Breast epithelium (tissue), 4 donors: ENCODE measurements around the gene PRRC1. TPM values are rescaled to one million over a fixed set of nuclear protein-coding genes. Genes with fewer than 3 reads are reported as not detected.

Experiments used
- DNase-seq, 2 donors: peaks; one replicate each; pipeline ENCODE4 v3.0.0-alpha.2; 2019; ENCODE audit warnings: low spot score in 2 of 2
- H3K27ac ChIP-seq, 2 donors: fragments of 200-600 bp; sonication (generic) in 1 of 2; one replicate each; pipeline ENCODE4 v1.5.1; 2016 to 2019; ENCODE audit warnings: mild to moderate bottlenecking in 1 of 2
- H3K27me3 ChIP-seq, 2 donors: fragments of 200-600 bp; sonication (generic) in 1 of 2; one replicate each; pipeline versions ENCODE4 v1.5.1 to v1.6.0; 2017 to 2019; ENCODE audit warnings: control low read depth in 1 of 2, mild to moderate bottlenecking in 1 of 2
- H3K36me3 ChIP-seq: fragments of 200-600 bp; one replicate; pipeline ENCODE4 v1.5.1; 2019
- H3K4me1 ChIP-seq, 2 donors: fragments of 200-600 bp; sonication (generic); one replicate each; pipeline ENCODE4 v1.5.1; 2016 to 2019; ENCODE audit warnings: control low read depth in 1 of 2
- H3K4me3 ChIP-seq, 3 donors: fragments of 200-600 bp; sonication (generic); 1 replicate in 2 of 3; 2 replicates in 1 of 3; pipeline ENCODE4 v1.5.1; 2016 to 2019; ENCODE audit warnings: mild to moderate bottlenecking in 3 of 3, moderate library complexity in 2 of 3
- H3K9me3 ChIP-seq, 2 donors: fragments of 200-600 bp; sonication (generic) in 1 of 2; one replicate each; pipeline ENCODE4 v1.5.1; 2016 to 2019; ENCODE audit warnings: control low read depth in 1 of 2
- CTCF ChIP-seq, 3 donors: fragments of 450-650 bp; IDR thresholded peaks; one replicate each; pipeline ENCODE4 v1.5.1; 2016 to 2017; ENCODE audit warnings: antibody characterized with exemption in 3 of 3, mild to moderate bottlenecking in 3 of 3, moderate library complexity in 3 of 3
- POLR2A ChIP-seq: fragments of 450-650 bp; IDR thresholded peaks from one replicate; pipeline ENCODE4 v1.6.1; 2016; ENCODE audit warnings: antibody characterized with exemption, mild to moderate bottlenecking, moderate library complexity
- POLR2AphosphoS5 ChIP-seq, 3 donors: sonication (generic); formaldehyde crosslinking; IDR thresholded peaks; one replicate each; pipeline ENCODE4 v1.6.1; 2017; ENCODE audit warnings: antibody characterized with exemption in 3 of 3
- intact Hi-C: fragments of 100-400 bp; cut with DNase I; formaldehyde crosslinking; loops from one replicate; pipeline ENCODE4 v1.15.1; 2023; ENCODE audit warnings: low total_unique reads
- total RNA-seq, 3 donors: library from RNA; depleted of rRNA; stranded (reverse); fragments of >200 nt; gene quantifications; one replicate each; pipeline ENCODE4 v1.1.0, GENCODE V29; 2016

PRRC1 gene
- total RNA-seq, 3 donors from 2014 or later = 37.8 to 59.1 (median 53.7) TPM

- no peak for DNase-seq
- Histone ChIP-seq H3K9me3 (no peaks in the 10 kb centered on the region), H3K27me3 (no peaks in the 10 kb centered on the region), H3K4me3 (no peak overlapping the region), H3K27ac (no peak overlapping the region), H3K36me3 (no peaks in the 10 kb centered on the region), H3K4me1 (no peaks in the 10 kb centered on the region)
- TF ChIP-seq POLR2AphosphoS5 (IDR thresholded peaks at IDR 0.05) (no peak), CTCF (IDR thresholded peaks at IDR 0.05) (no peak), POLR2A (no peak)
- intact Hi-C loops = no loop called here
Observed at GRCh38 chr5:127586811-127587210, 69.4 kb downstream of the PRRC1 start.

- no peak for TF ChIP-seq CTCF (IDR thresholded peaks at IDR 0.05)
- no peak for TF ChIP-seq POLR2AphosphoS5 (IDR thresholded peaks at IDR 0.05)
- TF ChIP-seq POLR2A = no peak
- H3K27ac ChIP-seq = no peak overlapping the region
- no peaks in the 10 kb centered on the region for H3K4me1 ChIP-seq
- DNase-seq = no peak
- H3K27me3 ChIP-seq = no peaks in the 10 kb centered on the region
- H3K4me3 ChIP-seq = no peak overlapping the region
- intact Hi-C loops = no loop called here
- no peaks in the 10 kb centered on the region for H3K9me3 ChIP-seq
- H3K36me3 ChIP-seq = no peaks in the 10 kb centered on the region
Observed at GRCh38 chr5:127587246-127587917, 69.9 kb downstream of the PRRC1 start.

- Histone ChIP-seq H3K27me3 (no peaks in the 10 kb centered on the region), H3K9me3 (no peaks in the 10 kb centered on the region), H3K4me3 (no peak overlapping the region), H3K36me3 (no peaks in the 10 kb centered on the region), H3K27ac (no peak overlapping the region), H3K4me1 (no peaks in the 10 kb centered on the region)
- no peak for TF ChIP-seq POLR2A
- no peak for TF ChIP-seq POLR2AphosphoS5 (IDR thresholded peaks at IDR 0.05)
- TF ChIP-seq CTCF (IDR thresholded peaks at IDR 0.05) = no peak
- intact Hi-C loops = no loop called here
- DNase-seq = no peak
Observed at GRCh38 chr5:127588368-127588767, 70.9 kb downstream of the PRRC1 start.

DNA sequence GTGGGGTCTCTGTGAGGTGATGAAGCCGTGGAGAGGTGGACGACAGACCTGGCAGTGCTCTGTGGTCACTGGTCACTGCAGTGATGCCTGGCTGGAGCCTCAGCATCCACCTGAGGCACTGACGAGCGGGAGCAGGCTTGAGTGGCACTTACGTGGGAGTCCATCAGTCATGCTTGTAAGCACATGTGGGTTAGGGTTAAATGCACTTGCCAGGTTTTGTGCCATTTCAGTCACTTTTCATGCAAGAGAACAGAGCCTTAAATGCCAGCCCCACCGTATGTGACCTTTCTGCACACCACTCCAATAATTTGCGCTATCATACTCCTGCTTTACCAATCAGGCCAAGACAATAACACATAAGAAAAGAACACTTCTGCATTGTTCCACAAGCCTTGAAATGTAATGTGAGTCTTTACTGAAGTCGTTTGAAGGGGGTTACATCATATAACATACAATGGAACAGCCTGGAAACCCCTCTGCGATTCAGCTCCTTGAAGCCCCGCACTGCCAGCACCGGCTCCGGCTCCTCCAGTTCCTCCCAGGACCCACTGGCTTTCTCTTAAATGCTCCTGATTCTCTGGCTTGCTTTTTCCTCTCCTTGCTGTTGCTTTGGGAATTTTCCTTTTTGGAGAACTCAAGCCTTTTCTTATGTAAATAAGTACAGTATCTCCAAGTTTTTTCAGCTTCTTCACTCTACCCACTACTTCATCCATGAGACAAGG lies 72.0 kb downstream of the PRRC1 start:
- Histone ChIP-seq H3K36me3 (no peaks in the 10 kb centered on the region), H3K9me3 (no peaks in the 10 kb centered on the region), H3K27me3 (no peaks in the 10 kb centered on the region), H3K27ac (no peak overlapping the region), H3K4me1 (no peaks in the 10 kb centered on the region), H3K4me3 (no peak overlapping the region)
- DNase-seq = no peak
- intact Hi-C loops = loop anchor here (5.0 kb wide), 1 partner anchor 522 kb away; no protein-coding TSS in a partner anchor
- TF ChIP-seq POLR2AphosphoS5 (IDR thresholded peaks at IDR 0.05) = no peak

GRCh38 chr5:127590156-127590722 lies 72.8 kb downstream of the PRRC1 start:
- no peak overlapping the region for H3K4me3 ChIP-seq
- no peaks in the 10 kb centered on the region for H3K27me3 ChIP-seq
- TF ChIP-seq CTCF (IDR thresholded peaks at IDR 0.05) (no peak), POLR2AphosphoS5 (IDR thresholded peaks at IDR 0.05) (no peak), POLR2A (no peak)
- intact Hi-C loops = loop anchor here (5.0 kb wide), 1 partner anchor 523 kb away; no protein-coding TSS in a partner anchor
- H3K27ac ChIP-seq = no peak overlapping the region
- no peaks in the 10 kb centered on the region for H3K4me1 ChIP-seq
- H3K9me3 ChIP-seq = no peaks in the 10 kb centered on the region
- no peaks in the 10 kb centered on the region for H3K36me3 ChIP-seq
- no peak for DNase-seq
